Astrocyte (in vitro differentiated cells and primary cell): ENCODE data around the gene FHL1. TPM values are rescaled to one million over a fixed set of nuclear protein-coding genes. Genes with fewer than 3 reads are reported as not detected.
A peak's percentile ranks its signal among the peaks of the same experiment; 100 is the strongest.

Experiments
- DNase-seq: peaks from one replicate; pipeline ENCODE4 v3.0.0-alpha.2; 2010; ENCODE audit warnings: low read depth
- FAIRE-seq: peaks from 2 replicates; lab custom pipeline; 2011; peaks lifted over from hg19 to GRCh38; lab: Jason Lieb, UNC
- H2AFZ ChIP-seq: 2 replicates; pipeline ENCODE4 v1.6.0; 2012; ENCODE audit warnings: low read depth, low read length, inconsistent platforms
- H3K27ac ChIP-seq: 2 replicates; pipeline ENCODE4 v1.5.1; 2011; ENCODE audit warnings: low read depth, low read length, inconsistent platforms
- H3K27me3 ChIP-seq: 2 replicates; pipeline ENCODE4 v1.6.0; 2011; ENCODE audit warnings: low read length, inconsistent platforms; ENCODE audit not compliant: insufficient read depth
- H3K36me3 ChIP-seq: 2 replicates; pipeline ENCODE4 v1.5.1; 2011; ENCODE audit warnings: low read length, inconsistent platforms; ENCODE audit not compliant: insufficient read depth
- H3K4me1 ChIP-seq: 2 replicates; pipeline ENCODE4 v1.5.1; 2011; ENCODE audit warnings: low read length, inconsistent platforms; ENCODE audit not compliant: insufficient read depth
- H3K4me2 ChIP-seq: 2 replicates; pipeline ENCODE4 v1.6.0; 2012; ENCODE audit warnings: low read length, inconsistent platforms
- H3K4me3 ChIP-seq: 2 replicates; pipeline ENCODE4 v1.5.1; 2011; ENCODE audit warnings: low read depth, mild to moderate bottlenecking, low read length, inconsistent platforms; ENCODE audit not compliant: insufficient read depth
- H3K79me2 ChIP-seq: 2 replicates; pipeline ENCODE4 v1.6.0; 2012; ENCODE audit warnings: mild to moderate bottlenecking, low read length, inconsistent platforms; ENCODE audit not compliant: insufficient read depth
- H3K9ac ChIP-seq: 2 replicates; pipeline ENCODE4 v1.6.0; 2012; ENCODE audit warnings: mild to moderate bottlenecking, low read length, inconsistent platforms
- H3K9me3 ChIP-seq: 2 replicates; pipeline ENCODE4 v1.5.1; 2012; ENCODE audit warnings: low read depth, mild to moderate bottlenecking, low read length, inconsistent platforms; ENCODE audit not compliant: insufficient read depth
- H4K20me1 ChIP-seq: 2 replicates; pipeline ENCODE4 v1.6.0; 2012; ENCODE audit warnings: low read length, inconsistent platforms; ENCODE audit not compliant: insufficient read depth
- H3K27ac Mint-ChIP-seq: one replicate; pipeline ENCODE4 v1.8.0; 2021; ENCODE audit warnings: mild to moderate bottlenecking, mixed read lengths; ENCODE audit not compliant: unreplicated experiment
- H3K27me3 Mint-ChIP-seq: one replicate; pipeline ENCODE4 v1.8.0; 2021; ENCODE audit warnings: low read depth, mixed read lengths; ENCODE audit not compliant: unreplicated experiment
- H3K36me3 Mint-ChIP-seq: one replicate; pipeline ENCODE4 v1.8.0; 2021; ENCODE audit warnings: low read depth, mixed read lengths; ENCODE audit not compliant: unreplicated experiment
- H3K4me1 Mint-ChIP-seq: one replicate; pipeline ENCODE4 v1.8.0; 2021; ENCODE audit warnings: low read depth, mixed read lengths; ENCODE audit not compliant: unreplicated experiment
- H3K4me3 Mint-ChIP-seq: one replicate; pipeline ENCODE4 v1.8.0; 2021; ENCODE audit warnings: mild to moderate bottlenecking, moderate library complexity, mixed read lengths; ENCODE audit not compliant: unreplicated experiment
- H3K9me3 Mint-ChIP-seq: one replicate; pipeline ENCODE4 v1.8.0; 2021; ENCODE audit warnings: mild to moderate bottlenecking, mixed read lengths; ENCODE audit not compliant: unreplicated experiment
- EZH2 ChIP-seq: IDR thresholded peaks from 2 replicates; pipeline ENCODE4 v1.6.1; 2012; ENCODE audit warnings: mild to moderate bottlenecking, low read length, inconsistent platforms; ENCODE audit not compliant: insufficient read depth
- total RNA-seq: library from RNA; stranded (reverse); gene quantifications from 2 replicates; pipeline ENCODE4 v1.2.1, GENCODE V29; 2021
- TF ChIP-seq, protein P1 (sequence below): IDR thresholded peaks from 2 replicates; pipeline ENCODE4 v1.5.1; 2011; ENCODE audit warnings: low read depth, mild to moderate bottlenecking, inconsistent platforms, low read length, moderate library complexity; ENCODE audit not compliant: insufficient read depth

FHL1 gene
- total RNA-seq, 1 donor from 2014 or later, result 115 TPM

DNA sequence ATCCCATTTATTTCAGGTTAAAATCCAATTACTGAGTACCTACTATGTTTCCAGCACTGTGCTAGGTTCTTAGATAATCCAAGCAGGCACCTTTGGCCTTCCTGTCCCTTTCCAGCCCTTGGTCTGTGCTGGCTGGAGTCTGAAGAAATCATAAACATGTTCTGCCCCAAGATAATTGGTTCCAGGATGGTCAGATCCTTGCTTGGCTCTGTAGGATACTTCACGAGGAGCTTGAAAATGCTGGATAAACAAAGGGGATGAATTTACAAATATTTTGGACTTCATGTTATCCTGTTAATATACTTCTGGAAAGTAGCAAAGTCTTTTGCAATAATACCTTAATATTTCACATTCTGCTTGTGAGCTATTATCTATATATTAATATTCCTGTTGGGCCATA, 35.0 kb upstream of the FHL1 start:
- no peak overlapping the region for H3K27ac Mint-ChIP-seq
- H3K27me3 Mint-ChIP-seq, result no peaks in the 10 kb centered on the region
- peaks cover 2% of the 10 kb centered on the region for H3K4me1 Mint-ChIP-seq
- no peak overlapping the region for H2AFZ ChIP-seq
- no peaks in the 10 kb centered on the region for H4K20me1 ChIP-seq
- H3K27me3 ChIP-seq, result no peaks in the 10 kb centered on the region
- H3K4me3 Mint-ChIP-seq, result no peak overlapping the region
- H3K4me3 ChIP-seq, result no peak overlapping the region
- no peaks in the 10 kb centered on the region for H3K9me3 ChIP-seq
- no peaks in the 10 kb centered on the region for H3K9me3 Mint-ChIP-seq
- no peak overlapping the region for H3K4me2 ChIP-seq
- no peak for TF ChIP-seq EZH2
- TF ChIP-seq, protein P1, sequence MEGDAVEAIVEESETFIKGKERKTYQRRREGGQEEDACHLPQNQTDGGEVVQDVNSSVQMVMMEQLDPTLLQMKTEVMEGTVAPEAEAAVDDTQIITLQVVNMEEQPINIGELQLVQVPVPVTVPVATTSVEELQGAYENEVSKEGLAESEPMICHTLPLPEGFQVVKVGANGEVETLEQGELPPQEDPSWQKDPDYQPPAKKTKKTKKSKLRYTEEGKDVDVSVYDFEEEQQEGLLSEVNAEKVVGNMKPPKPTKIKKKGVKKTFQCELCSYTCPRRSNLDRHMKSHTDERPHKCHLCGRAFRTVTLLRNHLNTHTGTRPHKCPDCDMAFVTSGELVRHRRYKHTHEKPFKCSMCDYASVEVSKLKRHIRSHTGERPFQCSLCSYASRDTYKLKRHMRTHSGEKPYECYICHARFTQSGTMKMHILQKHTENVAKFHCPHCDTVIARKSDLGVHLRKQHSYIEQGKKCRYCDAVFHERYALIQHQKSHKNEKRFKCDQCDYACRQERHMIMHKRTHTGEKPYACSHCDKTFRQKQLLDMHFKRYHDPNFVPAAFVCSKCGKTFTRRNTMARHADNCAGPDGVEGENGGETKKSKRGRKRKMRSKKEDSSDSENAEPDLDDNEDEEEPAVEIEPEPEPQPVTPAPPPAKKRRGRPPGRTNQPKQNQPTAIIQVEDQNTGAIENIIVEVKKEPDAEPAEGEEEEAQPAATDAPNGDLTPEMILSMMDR, result no peak
- DNase-seq, result no peak
- no peaks in the 10 kb centered on the region for H3K79me2 ChIP-seq
- no peaks in the 10 kb centered on the region for H3K36me3 Mint-ChIP-seq
- no peaks in the 10 kb centered on the region for H3K36me3 ChIP-seq
- H3K4me1 ChIP-seq, result no peaks in the 10 kb centered on the region
- no peak overlapping the region for H3K27ac ChIP-seq
- FAIRE-seq, result peak; percentile 29
- no peak overlapping the region for H3K9ac ChIP-seq

DNA sequence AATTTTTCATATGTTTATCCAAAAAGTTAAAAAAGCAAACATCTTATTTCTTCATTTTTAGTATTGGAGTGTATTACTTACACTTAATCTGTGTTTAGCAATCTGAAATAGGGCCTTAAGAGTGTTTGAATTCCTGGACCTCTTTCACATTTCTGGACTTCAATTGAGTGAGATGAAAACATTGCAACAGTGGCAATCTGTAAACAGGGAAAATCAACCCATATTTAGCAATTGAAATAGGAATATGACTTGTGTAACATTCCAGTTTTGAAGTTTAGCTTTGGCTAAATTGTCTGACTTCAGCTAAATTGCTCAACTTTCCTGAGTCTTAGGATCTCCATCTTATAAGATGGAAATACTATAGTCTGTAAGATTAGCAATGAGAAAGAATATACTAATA, 34.6 kb upstream of the FHL1 start:
- no peaks in the 10 kb centered on the region for H3K27me3 ChIP-seq
- H3K4me3 Mint-ChIP-seq, result no peak overlapping the region
- no peak overlapping the region for H3K27ac Mint-ChIP-seq
- H3K4me1 ChIP-seq, result no peaks in the 10 kb centered on the region
- H3K4me1 Mint-ChIP-seq, result peaks cover 2% of the 10 kb centered on the region
- no peaks in the 10 kb centered on the region for H3K79me2 ChIP-seq
- TF ChIP-seq, protein P1, result no peak
- no peak for TF ChIP-seq EZH2
- no peaks in the 10 kb centered on the region for H3K9me3 ChIP-seq
- H3K4me2 ChIP-seq, result no peak overlapping the region
- no peak overlapping the region for H3K27ac ChIP-seq
- DNase-seq (no peak), FAIRE-seq (peak; percentile 73)
- H4K20me1 ChIP-seq, result no peaks in the 10 kb centered on the region
- H3K4me3 ChIP-seq, result no peak overlapping the region
- H3K27me3 Mint-ChIP-seq, result no peaks in the 10 kb centered on the region
- no peaks in the 10 kb centered on the region for H3K36me3 ChIP-seq
- H3K9ac ChIP-seq, result no peak overlapping the region
- H3K9me3 Mint-ChIP-seq, result no peaks in the 10 kb centered on the region
- H3K36me3 Mint-ChIP-seq, result no peaks in the 10 kb centered on the region
- H2AFZ ChIP-seq, result no peak overlapping the region

DNA sequence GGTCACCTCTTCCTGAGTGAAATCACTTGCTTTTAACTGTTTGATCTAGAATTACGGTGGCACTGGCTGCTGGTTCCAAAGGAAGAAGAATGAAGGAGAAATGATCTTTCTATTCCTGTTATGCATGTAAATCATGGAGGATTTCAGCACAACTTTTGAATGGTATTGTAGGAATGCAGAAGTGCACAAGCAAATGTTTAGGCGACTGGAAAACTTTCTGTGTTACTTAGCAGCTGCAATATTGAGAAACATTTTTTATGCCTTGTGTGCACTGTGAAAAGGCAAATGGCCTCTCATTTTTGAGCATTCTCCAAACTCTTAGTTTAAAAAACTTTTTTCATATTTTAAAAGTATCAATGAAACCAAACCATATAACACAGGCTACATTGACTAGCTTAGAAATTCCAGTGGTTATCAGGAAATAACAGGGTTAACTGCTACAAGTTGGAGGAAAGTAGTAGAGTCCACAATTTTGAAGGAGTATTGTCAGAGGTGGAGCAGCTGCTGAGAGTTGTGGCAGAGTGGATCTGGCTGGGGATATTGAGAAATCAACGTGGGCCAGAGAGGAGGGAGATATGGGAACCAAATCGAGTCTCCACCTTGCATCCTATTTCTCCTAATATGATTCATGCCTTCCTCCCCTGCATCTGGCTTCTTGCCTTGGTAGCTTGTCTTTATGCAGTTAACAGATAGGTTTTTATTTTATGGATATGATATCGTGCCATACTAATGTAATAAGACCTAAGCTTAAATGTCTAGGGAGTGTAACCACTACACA, 32.0 kb upstream of the FHL1 start:
- no peaks in the 10 kb centered on the region for H3K36me3 Mint-ChIP-seq
- H3K27me3 Mint-ChIP-seq, result no peaks in the 10 kb centered on the region
- Histone ChIP-seq H3K9me3 (no peaks in the 10 kb centered on the region), H3K27me3 (no peaks in the 10 kb centered on the region), H3K9ac (no peak overlapping the region), H2AFZ (no peak overlapping the region), H3K4me3 (no peak overlapping the region), H3K36me3 (no peaks in the 10 kb centered on the region), H3K4me2 (no peak overlapping the region), H3K4me1 (no peaks in the 10 kb centered on the region), H4K20me1 (no peaks in the 10 kb centered on the region), H3K79me2 (no peaks in the 10 kb centered on the region), H3K27ac (no peak overlapping the region)
- TF ChIP-seq, protein P1, result no peak
- TF ChIP-seq EZH2, result no peak
- peaks cover 4% of the 10 kb centered on the region for H3K9me3 Mint-ChIP-seq
- no peak overlapping the region for H3K4me3 Mint-ChIP-seq
- H3K27ac Mint-ChIP-seq, result no peak overlapping the region
- FAIRE-seq (peak; percentile 62), DNase-seq (peak; percentile 20)
- peaks cover 2% of the 10 kb centered on the region for H3K4me1 Mint-ChIP-seq
